HUDEP-2 (cell line): ENCODE data around the gene RAB5B.

ENCODE experiments used
- DNase-seq, 76 experiments: peaks; one replicate each; lab custom pipeline; 2025; ENCODE audit not compliant: unreplicated experiment in 76 of 76; lab: John Stamatoyannopoulos, UW

Gene RAB5B

DNA sequence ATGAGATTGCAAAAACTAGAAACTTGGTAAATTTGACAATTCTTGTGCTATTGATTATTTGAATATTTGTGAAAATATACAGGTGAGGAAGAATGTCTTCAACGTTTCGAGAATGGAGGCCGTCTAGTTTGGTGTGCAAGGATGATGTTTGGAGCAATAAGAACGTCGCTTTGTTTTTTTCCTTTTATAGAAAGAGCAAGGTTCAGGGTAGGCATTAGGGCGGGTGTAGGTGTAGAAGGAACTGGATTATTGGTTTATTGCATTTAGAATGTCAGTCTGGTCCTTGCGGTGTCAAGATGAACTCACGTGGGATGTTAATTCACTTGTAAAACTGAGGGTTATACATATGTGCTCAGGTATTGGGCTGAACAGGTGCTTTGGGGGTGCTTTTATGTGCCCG lies 69.0 kb downstream of the RAB5B start:
- DNase-seq: no peak
